HG02938 (cell line): ENCODE results near the gene GTPBP6.
A peak's percentile ranks its signal among the peaks of the same experiment; 100 is the strongest.

Experiments
- ATAC-seq: cut with Tn5 transposase; IDR thresholded peaks from one replicate; pipeline ENCODE4 v1.9.1; 2021; ENCODE audit warnings: mild to moderate bottlenecking, moderate library complexity; ENCODE audit not compliant: unreplicated experiment

GTPBP6 gene, protein sequence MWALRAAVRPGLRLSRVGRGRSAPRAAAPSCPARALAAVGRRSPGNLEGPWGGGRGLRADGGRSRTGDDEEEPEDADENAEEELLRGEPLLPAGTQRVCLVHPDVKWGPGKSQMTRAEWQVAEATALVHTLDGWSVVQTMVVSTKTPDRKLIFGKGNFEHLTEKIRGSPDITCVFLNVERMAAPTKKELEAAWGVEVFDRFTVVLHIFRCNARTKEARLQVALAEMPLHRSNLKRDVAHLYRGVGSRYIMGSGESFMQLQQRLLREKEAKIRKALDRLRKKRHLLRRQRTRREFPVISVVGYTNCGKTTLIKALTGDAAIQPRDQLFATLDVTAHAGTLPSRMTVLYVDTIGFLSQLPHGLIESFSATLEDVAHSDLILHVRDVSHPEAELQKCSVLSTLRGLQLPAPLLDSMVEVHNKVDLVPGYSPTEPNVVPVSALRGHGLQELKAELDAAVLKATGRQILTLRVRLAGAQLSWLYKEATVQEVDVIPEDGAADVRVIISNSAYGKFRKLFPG

DNA sequence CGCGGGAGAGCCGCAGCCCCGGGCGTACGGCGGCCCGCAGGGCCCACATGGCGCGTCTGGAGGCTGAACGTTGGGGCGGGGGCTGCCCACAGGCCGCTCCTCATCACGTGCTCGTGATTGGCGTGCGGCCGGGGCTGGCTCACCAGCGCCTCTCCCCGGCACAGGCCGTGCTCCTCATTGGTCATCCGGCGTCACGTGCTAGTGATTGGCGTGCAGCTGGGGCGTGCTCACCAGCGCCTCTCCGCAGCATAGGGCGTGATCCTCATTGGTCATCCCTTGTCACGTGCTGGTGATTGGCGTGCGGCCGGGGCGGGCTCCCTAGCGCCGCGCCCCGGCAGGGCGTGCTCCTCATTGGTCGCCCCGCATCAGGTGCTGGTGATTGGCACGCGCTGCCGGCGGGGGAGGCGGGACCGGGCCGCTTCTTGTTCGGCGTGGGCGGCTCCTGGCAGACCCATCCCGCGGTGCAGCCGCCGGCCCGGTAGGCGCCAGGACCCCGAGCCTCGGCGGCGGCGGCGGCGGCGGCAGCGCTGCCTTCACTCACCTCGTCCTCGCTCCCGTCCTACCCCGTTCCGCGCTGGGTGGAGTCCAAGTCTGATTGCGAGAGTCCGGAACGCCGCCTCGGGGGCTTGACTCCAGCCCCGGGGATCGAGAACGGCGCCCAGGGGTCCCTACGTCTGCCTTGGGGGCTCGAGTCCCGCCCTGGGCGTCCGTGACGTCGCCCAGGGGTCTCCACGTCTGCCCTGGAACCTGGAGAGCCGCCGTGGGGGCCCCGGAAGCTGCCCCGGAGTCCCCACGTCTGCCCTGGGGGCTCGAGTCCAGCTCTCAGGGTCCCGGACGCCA is at the start of gene GTPBP6:
Gene GTPBP6 (minus strand): TSS at position 58 of the 840 bp plus-strand sequence. CDS start 9 bp downstream, at position 49.
- ATAC-seq, result peak; percentile 75

DNA sequence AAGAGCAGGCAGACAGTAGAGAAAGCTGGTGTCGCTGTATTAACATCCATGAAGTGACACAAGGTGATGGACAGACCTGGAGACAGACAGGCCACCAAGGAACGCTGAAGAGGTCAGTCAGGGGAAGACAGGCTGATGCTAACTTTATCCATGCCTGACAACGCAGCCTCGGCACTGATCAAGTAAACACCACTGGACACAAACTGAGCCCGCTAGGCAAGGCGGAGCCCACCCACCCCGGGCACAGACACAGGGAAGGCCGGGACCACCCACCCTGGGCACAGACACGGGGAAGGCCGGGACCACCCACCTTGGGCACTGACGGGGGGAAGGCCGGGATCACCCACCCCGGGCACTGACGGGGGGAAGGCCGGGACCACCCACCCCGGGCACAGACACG is 49.3 kb upstream of the GTPBP6 start:
- ATAC-seq, result no peak

DNA sequence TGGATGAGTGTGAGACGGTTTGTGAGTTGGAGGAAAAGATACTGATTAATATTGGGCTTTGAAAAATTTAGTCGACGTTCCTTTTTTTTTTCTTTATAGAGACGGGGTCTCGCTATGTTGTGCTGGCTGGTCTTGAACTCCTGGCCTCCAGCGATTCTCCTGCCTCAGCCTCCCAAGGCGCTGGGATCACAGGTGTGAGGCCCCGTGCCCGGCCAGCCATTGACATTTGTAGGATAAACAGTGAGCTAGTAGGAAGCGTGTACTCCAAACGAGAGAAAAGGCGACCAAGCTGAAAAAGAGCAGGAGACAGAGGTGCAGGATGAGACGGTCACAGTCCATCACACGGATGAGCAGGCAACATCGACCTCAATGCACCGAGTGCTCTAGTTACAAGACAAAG is 48.8 kb upstream of the GTPBP6 start:
- no peak for ATAC-seq

DNA sequence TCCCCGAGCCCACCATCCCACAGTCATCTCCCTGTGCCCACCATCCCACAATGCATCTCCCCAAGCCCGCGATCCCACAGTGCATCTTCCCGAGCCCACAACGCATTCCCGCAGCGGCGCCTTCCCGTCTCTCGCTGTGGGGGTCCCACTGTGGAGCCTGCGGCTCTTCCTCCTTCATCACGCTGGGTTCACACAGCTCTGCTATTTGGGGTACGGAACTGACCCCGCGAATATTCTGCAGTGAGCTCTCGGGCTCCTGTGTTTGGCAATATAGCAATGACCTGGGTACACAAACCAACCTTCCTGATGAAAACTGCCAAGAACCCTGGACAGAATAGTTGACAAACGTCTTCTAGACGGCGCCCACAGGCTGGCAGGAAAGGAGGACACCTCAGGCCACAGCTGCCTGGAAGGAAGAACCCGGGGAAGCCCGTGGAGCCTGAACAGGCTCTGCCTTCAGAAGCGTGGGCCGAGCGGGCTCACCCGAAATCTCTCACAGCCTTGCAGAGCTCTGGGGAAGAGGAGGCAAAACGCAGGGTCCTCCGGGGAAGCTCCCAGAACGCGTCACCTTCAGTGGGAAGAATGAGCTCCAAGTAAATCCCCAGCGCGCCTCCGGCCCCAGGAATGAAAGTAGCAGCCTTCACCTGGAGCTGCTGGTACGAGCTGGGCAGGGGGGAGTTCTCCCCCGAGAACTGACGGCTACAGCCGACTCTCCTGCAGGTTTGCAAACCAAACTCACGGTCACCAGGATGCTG is 45.2 kb upstream of the GTPBP6 start:
- no peak for ATAC-seq

DNA sequence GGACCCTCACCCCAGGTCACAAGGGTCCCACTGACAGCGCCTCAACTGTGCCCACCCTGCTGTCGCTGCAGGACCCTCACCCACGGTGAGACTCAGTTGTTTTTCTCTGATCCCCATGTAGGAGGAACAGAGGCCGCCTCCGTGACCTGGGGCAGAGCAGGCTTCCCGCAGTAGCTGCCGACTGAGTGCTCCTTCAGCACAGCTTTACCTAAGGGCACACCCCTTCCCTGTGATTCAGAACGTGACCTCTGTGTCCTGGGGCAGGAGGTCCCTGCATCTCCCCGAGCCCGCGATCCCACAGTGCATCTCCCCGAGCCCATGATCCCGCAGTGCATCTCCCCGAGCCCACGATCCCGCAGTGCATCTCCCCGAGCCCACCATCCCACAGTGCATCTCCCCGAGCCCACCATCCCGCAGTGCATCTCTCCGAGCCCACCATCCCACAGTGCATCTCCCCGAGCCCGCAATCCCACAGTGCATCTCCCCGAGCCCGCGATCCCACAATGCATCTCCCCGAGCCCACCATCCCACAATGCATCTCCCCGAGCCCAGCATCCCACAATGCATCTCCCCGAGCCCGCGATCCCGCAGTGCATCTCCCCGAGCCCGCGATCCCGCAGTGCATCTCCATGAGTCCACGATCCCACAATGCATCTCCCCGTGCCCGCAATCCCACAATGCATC is 44.5 kb upstream of the GTPBP6 start:
- no peak for ATAC-seq

DNA sequence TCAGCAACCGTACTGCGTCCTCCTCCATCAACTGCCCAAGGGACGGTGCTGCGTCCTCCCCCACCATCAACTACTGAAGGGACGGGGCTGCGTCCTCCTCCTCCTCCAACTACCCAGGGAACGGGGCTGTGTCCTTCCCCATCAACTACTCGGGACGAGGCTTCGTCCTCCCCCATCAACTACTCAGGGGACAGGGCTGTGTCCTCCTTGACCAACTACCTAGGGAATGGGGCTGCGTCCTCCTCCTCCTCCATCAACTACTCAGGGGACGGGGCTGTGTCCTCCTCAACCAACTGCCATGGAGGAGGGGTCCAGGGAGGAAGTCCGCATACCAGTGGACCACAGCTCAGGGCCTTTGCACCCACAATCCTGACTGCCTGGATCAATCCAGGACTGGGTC is 43.8 kb upstream of the GTPBP6 start:
- no peak for ATAC-seq

DNA sequence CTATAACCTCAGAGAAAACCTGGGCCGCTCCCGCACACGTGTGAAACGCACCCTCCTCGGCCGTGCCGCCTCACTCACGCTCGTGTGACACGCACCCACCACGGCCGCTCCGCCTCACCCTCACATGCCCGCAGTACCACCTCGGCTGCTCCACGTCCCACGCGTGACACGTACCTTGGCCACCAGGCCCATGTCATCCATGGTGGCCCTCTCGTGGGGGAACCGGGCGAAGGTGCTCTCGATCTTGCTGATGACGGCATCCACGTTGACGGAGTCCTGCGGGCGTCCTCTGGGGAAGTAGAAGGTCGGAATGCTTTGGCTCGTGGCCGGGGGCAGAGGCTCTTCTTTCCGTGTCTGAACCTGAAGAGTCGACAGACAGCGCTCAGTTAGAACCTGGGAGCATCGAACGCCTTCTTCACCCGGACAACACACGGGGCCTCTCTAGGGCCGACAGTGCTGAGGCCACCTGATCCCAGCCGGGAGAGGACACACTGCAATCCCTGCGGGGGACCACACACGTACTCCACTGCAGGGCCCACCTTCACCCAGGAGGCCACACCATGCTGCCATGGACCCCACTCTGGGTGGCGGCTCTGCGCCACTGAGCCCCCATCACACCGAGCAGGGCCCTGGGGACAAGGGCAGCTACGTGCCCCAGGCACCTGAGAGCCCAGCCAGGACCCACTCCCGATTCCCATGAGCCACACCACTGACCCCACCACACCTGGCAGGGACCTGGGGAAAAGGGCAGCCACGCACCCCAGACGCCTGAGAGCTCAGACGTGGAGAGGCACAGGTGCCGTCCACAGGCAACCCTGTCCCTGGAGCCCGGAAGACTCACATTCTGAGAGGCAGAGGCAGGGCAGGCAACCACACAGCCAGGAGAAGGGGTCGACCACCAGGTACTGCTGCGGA is 42.9 kb upstream of the GTPBP6 start:
- ATAC-seq, result no peak

DNA sequence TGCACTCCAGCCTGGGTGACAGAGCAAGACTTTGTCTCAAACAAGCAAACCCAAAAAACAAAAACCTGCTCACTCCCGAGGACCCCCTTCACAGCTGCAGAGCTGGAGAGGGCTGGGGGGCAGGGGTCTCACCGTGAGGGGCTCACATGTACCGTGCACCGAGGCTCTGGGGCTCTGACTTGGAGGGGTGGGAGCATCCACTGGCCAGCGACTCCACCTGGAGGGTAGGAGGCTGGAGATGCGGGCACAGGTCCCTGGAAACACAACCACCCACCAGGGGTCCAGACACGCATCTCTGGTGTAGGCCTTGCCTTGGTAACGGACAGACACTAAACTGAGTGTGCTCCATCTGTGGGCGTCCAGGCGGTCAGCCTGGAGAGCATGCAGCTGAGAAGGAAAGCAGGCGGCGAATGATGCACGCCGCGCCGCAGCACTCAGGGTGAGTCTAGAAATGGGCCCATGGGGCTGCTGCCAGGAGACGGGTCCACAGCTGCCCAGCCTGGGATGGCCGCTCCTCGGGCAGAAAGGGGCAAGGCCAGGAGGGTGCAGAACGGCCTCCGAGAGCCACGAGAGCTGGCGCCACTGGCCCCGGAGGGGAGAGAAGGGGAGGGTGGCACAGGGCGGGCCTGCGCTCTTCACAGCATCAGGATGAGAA is 42.0 kb upstream of the GTPBP6 start:
- no peak for ATAC-seq

DNA sequence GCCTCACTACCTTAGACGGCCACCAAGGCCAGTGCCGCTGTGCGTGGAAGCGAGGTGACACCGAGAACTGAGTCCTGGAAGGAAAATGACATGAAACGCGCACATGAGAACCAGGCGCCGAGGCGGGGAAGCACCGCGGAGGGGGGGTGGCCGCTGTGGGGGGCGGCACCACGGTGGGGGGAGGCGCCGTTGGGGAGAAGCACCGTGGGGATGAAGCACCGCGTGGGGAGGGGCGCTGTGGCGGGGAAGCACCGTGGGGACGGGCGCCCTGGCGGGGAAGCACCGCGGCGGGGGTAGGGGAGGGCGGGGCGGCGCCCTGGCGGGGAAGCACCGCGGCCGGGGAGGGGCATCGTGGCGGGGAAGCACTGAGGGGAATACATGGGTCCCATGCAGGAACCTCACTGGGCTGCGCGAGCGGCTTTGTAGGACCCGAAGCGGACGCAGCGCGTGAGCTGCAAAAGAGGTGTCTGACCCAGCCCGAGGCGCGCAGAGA is 40.1 kb upstream of the GTPBP6 start:
- no peak for ATAC-seq

DNA sequence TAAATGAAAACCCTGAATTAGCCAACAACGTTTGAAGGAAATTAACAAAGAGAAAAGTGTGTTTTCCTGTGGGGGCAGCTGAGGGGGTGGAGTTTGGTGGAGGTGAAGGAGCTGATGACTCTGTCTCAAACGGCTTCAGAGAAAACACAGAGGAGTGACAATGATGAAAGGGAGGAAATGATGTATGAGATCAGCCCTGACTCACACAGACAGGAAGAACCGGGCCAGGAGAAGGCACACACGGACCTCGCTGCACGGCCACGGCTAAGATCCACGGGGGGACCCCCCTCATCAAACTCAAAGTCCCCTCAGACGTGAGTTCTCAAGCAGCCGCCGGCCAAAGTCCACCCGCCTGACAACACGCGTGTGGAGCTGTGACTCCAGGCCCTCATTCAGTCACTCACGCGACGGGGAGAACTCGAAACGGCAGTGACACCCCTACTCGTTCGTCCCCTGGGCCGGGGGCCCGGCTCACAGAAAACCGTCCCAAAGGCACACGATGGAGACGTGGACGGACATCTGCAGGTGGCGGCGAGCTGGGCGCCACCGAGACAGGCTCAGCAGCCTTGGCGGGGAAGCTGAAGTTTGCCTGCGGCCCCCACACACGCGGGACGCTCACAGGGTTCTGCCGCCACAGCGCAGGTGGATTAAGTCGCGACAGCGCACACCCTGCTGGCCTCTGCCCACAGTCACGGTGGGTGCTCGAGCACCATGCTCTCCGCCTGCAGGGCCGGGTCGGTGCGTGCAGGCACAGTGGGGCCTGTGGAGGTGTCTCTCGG is 39.3 kb upstream of the GTPBP6 start:
- no peak for ATAC-seq

DNA sequence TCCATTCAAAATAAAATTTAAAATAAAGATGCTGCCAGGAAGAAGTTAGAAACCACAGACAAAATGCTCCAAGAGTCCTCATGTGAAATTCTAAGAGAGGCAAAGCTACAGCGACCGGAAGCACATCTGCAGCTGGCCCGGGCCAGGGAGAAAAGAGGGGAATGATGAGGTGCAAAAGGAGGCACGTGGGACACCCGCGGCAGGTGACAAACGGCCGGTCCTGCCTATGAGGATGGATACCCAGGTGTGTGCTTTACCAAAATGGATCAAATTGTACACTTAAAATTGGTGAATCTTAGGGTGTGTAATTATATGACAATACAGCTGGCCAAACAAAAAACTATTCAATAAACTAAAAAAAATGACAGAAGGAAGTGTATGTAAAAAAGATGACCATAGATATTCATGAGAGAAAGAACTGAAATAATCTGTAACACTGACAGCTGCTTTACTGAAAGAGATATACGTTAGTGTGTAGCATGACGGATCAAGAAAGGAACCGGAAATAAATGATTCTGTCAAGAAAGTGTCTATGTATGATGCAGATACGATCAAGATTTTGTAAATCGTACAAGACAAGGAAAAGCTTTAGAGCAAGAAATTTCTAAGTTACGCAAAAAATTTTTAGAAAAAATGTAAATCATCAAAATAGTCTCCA is 38.6 kb upstream of the GTPBP6 start:
- ATAC-seq, result no peak

DNA sequence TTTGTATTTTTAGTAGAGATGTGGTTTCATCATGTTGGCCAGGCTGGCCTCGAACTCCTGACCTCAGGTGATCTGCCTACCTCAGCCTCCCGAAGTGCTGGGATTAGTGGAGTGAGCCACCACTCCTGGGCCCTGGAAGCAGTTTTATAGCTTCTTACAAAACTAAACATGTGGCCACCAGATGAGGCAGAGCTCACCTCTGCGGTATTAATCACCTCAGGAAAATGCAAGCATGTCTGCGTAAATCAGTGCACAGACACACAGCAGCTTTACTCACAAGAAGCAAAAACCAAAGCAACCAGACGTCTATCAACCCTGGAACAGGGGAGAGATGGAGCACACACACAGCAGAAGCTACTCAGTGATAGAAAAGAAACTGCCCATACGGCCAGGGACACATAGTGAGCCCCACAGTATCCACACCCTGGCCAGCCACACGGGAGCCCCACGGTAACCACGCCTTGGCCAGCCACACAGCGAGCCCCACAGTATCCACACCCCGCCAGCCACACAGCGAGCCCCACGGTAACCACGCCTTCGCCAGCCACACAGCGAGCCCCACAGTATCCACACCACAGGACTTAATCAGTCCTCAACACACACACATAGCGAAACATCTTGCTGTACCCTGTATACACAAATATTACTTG is 37.9 kb upstream of the GTPBP6 start:
- no peak for ATAC-seq

DNA sequence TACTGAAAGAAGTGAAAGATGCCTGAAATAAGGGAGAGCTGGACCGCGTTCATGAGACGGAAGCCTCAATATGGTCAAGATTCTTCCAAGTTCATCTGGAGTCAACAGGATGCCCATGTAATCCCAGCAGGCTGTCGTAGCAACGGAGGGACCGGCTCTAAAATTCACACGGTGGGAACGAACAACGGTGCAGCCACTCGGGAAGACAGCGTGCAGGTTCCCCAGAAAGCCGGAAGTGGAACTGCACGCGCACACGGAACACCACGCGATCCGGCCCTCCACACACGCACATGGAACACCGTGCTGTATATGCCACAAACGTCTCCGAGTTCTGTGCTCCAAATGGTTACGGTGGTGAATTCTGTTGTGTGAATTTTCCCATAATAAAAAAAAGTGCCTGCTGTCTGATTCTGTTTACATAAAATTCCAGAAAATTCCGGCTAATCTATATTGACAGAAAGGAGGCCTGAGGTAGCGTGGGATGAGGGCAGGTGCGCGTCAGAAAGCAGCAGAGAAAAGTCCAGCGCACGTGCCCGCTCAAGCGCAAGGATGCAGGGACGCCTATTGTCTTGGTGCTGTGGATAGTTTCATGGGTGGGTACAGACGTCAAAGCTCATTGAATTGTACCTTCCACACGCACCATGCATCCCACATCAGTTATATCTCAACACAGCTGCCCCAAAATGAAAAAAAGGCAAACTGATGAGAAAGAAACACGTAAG is 36.9 kb upstream of the GTPBP6 start:
- no peak for ATAC-seq

DNA sequence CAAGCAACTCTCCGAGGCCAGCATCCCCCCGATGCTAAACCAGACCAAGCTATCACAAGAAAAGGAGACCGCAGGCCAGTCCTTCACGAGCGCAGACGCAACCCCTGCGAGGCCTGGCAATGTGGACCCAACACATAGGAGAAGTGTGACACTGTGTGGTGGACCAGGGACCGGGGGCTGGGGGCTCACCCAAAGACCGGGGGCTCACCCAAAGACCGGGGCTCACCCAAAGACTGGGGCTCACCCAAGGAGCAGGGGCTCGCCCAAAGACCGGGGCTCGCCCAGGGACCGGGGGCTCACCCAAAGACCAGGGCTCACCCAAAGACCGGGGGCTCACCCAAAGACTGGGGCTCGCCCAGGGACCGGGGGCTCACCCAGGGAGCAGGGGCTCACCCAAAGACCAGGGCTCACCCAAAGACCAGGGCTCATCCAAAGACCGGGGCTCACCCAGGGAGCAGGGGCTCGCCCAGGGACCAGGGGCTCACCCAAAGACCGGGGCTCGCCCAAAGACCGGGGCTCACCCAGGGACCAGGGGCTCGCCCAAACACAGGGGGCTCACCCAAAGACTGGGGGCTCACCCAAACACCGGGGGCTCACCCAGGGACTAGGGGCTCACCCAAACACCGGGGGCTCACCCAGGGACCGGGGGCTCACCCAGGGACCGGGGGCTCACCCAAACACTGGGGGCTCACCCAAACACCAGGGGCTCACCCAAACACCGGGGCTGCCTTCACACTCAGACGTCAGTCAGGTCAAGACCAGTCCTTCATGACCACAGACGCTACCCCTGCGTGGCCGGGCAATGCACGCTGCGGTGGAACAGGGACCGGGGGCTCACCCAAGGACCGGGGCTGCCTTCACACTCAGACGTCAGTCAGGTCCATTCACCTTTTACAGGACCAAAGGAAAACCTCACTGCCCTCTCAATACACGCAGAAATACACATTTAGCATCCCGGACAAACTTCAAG is 35.3 kb upstream of the GTPBP6 start:
- ATAC-seq, result no peak

DNA sequence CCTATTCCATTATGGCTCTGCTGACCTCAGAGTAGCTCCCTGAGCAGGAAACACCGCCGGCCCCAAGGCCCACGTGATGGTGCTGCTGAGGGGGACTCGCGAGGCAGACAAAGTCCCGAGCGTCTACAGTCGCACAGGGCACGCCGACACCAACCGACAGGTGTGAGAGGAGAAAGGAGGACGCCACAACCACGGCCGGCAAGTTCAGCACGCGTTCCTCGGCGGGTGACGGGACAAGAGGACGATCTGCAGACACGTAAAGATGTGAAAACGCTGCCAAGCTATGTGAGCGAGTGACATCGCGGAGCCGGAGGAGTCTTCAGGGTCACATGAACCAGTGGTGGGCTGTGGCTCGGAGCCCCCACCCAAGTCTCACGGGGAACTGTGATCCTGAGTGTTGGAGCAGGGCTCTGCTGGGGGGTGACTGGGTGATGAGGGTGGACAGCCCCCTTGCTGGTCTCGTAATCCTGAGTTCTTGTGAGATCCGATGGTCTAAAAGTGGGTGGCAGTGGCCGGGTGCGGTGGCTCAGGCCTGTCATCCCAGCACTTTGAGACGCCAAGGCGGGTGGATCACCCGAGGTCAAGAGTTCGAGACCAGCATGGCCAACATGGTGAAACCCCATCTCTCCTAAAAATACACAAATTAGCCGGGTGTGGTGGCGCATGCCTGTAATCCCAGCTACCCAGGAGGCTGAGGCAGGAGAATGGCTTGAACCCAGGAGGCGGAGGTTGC is 34.2 kb upstream of the GTPBP6 start:
- ATAC-seq, result no peak
